ENCODE data around the gene SH3TC1.

SH3TC1 gene

DNA sequence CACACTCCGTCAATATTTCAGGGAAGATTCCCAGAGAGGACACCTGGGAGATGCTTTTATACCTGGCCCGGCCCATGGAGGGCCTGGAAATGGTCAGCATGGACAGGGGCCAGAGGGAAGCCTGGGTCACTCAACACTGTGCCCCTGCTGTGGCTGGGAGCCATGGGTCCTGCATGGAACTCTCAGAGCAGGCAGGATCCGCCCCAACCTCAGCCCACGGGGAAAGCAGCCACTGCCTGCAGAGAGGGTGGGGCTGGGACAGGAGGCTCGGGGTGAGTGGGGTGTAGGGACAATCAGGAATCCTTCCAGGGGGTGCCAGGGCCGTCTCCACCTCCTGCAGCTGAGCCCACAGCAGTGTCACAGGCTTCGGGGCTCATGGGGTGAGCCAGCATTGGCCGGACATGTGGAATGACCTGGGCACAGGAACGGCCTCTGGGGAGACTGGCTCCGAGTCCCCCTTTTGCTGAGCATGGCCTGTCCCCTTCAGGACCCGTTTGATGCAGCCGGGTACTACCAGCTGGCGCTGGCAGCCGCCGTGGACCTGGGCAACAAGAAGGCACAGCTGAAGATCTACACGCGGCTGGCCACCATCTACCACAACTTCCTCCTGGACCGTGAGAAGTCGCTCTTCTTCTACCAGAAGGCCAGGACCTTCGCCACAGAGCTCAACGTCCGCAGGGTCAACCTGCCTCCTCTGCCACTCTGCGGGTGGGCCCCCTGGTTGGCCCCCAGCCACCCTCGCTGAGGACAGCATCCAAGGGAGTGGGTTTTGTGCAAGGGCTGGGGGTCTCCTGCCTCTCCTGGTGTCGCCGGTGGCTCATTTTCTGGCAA lies 41.3 kb downstream of the SH3TC1 start:
- H3K4me3 ChIP-seq (ENCODE audit: low read depth, low read length): no peak overlapping the region
- DNase-seq (ENCODE audit: low read depth): peak; percentile 82
- TF ChIP-seq, protein P1, sequence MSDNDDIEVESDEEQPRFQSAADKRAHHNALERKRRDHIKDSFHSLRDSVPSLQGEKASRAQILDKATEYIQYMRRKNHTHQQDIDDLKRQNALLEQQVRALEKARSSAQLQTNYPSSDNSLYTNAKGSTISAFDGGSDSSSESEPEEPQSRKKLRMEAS (IDR thresholded peaks at IDR 0.05; ENCODE audit: low read depth, low read length): peak; percentile 73
- TF ChIP-seq CTCF (IDR thresholded peaks at IDR 0.05; ENCODE audit: low read depth, low read length) (no peak), MYC (IDR thresholded peaks at IDR 0.05; ENCODE audit: low read depth, low read length) (peak; percentile 74)

- DNase-seq (ENCODE audit: low read depth): no peak
- TF ChIP-seq MYC (IDR thresholded peaks at IDR 0.05; ENCODE audit: low read depth, low read length): no peak
- no peak overlapping the region for H3K4me3 ChIP-seq (ENCODE audit: low read depth, low read length)
Observed at GRCh38 chr4:8241211-8241779, 42.2 kb downstream of the SH3TC1 start.

GRCh38 chr4:8241895-8242696 lies 43.0 kb downstream of the SH3TC1 start:
- H3K4me3 ChIP-seq (ENCODE audit: low read depth, low read length): no peak overlapping the region
- peak; percentile 91 for DNase-seq (ENCODE audit: low read depth)
- peak; percentile 89 for TF ChIP-seq MYC (IDR thresholded peaks at IDR 0.05; ENCODE audit: low read depth, low read length)
- TF ChIP-seq, protein P1 (IDR thresholded peaks at IDR 0.05; ENCODE audit: low read depth, low read length): peak; percentile 75
- peak; percentile 98 for TF ChIP-seq CTCF (IDR thresholded peaks at IDR 0.05; ENCODE audit: low read depth, low read length)
- TF ChIP-seq POLR2A (IDR thresholded peaks at IDR 0.05; ENCODE audit: extremely low read depth, insufficient read length): no peak

- no peak overlapping the region for H3K4me3 ChIP-seq (ENCODE audit: low read depth, low read length)
- DNase-seq (ENCODE audit: low read depth): no peak
- no peak for TF ChIP-seq POLR2A (IDR thresholded peaks at IDR 0.05; ENCODE audit: extremely low read depth, insufficient read length)
- TF ChIP-seq MYC (IDR thresholded peaks at IDR 0.05; ENCODE audit: low read depth, low read length): no peak
- TF ChIP-seq, protein P1 (IDR thresholded peaks at IDR 0.05; ENCODE audit: low read depth, low read length): no peak
- no peak for TF ChIP-seq CTCF (IDR thresholded peaks at IDR 0.05; ENCODE audit: low read depth, low read length)
Observed at GRCh38 chr4:8242782-8243560, 43.9 kb downstream of the SH3TC1 start.

GRCh38 chr4:8244001-8244757 lies 45.1 kb downstream of the SH3TC1 start:
- H3K4me3 ChIP-seq (ENCODE audit: low read depth, low read length): no peak overlapping the region
- DNase-seq (ENCODE audit: low read depth): no peak
- TF ChIP-seq CTCF (IDR thresholded peaks at IDR 0.05; ENCODE audit: low read depth, low read length) (no peak), POLR2A (IDR thresholded peaks at IDR 0.05; ENCODE audit: extremely low read depth, insufficient read length) (no peak), MYC (IDR thresholded peaks at IDR 0.05; ENCODE audit: low read depth, low read length) (no peak)
- TF ChIP-seq, protein P1 (IDR thresholded peaks at IDR 0.05; ENCODE audit: low read depth, low read length): no peak
